ENCODE results near the gene PKD1L1.
A peak's percentile ranks its signal among the peaks of the same experiment; 100 is the strongest.
"Not testable (repeated sequence)": the region's sequence is repeated elsewhere in the genome, so short reads cannot be mapped to it uniquely, and the experiment has no call there.

The PKD1L1 gene

DNA sequence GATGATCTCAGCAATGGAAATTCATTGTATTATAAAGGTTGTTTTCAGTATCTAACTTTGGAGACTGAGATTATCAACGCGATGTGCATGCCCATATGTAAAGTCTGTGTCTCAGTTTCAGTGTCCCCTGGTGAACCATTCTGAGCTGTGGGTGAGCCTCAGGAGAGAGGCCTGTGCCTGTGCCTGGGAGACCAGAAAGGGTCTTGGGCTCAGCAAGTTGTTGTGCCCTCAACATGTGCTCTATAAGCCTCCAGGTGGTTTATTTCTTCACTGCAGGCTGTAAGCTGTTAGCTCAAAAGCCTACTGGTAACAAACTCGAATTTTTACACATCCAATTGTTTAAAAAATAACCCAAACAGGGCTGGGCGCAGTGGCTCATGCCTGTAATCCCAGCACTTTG, 151.9 kb downstream of the PKD1L1 start:
- no peak for DNase-seq (ENCODE audit: low read depth, low spot score)

DNA sequence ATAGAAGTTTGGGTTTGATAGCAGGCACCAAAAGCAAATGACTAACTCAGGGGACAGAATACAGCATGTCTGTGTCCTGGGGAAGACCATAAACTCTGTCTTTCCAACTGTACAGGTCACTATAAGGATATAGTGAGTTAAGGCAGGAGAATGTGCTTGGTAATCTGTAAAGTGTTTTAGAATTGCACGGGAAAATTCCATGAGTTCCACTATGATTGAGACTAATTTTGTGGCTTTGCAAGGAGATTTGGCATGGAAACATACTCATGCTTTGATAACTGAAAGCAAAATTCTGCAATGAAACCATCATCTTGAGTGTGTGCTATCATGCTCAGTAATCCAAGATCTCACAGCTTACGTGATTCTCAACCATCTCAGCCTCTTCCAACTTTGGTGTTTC, 152.6 kb downstream of the PKD1L1 start:
- no peak for DNase-seq (ENCODE audit: low read depth, low spot score)

DNA sequence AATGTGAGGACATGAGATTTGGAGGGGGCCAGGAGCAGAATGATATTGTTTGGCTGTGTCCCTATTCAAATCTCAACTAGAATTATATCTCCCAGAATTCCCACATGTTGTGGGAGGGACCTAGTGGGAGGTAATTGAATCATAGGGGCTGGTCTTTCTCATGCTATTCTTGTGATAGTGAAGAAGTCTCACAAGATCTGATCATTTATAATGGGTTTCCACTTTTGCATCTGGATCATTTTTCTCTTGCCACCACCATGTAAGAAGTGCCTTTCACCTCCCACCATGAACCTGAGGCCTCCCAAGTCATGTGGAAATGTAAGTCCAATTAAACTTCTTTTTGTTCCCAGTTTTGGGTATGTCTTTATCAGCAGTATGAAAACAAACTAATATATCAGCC, 153.1 kb downstream of the PKD1L1 start:
- not testable (repeated sequence) for DNase-seq (ENCODE audit: low read depth, low spot score)

DNA sequence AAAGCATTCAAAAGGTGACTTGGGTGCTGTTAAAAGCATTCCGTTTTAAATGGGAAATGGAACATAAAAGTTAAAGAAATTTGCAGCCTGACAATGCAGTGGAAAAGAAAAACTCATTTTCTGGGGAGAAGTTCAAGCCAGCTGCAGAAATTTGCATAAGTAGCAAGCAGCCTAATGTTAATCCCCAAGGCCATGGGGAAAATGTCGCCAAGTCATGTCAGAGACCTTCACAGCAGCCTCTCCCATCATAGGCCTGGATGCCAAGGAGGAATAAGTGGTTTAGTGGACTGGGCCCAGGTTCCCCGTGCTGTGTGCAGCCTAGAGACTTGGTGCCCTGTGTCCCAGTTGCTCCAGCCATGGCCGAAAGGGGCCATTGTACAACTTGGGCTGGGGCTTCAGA, 154.2 kb downstream of the PKD1L1 start:
- DNase-seq (ENCODE audit: low read depth, low spot score): no peak

DNA sequence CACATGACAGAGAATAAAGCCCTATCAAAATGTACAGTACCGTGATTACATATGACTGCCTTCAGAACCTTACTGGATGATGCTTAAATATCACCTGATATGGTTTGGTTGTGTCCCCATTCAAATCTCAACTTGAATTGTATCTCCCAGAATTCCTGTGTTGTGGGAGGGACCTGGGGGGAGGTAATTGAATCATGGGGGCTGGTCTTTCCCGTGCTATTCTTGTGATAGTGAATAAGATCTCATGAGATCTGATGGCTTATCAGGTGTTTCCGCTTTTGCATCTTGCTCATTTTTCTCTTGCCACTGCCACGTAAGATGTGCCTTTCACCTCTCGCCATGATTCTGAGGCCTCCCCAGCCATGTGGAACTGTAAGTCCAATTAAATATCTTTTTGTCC, 155.1 kb downstream of the PKD1L1 start:
- not testable (repeated sequence) for DNase-seq (ENCODE audit: low read depth, low spot score)

DNA sequence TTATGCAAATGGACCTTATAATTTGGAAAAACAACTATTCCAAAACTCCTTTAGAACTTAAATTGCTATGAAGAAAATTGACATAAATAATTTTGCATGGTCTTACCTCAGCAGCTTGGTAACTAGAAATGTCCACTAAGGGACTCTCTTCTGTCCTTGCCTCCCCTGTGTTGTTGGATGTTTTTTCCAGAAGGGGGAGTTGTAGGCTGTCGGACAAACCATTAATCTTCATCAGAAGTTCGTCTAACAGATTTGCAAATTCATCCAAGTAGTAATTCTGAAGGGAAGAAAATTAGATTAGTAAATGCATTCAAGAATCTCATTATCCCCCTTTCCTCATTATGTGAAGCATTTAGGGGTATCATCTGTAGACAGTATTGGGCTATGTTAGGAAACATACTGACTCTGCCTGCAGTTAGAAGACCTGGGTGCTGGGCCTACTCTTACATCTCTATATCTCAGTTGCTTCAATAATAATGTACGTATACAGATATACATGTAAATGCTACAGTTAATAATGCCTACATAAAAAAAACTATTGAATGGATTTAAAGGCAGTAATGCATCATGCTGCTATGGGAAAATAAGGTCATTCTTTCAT, 155.6 kb downstream of the PKD1L1 start:
- no peak for DNase-seq (ENCODE audit: low read depth, low spot score)

DNA sequence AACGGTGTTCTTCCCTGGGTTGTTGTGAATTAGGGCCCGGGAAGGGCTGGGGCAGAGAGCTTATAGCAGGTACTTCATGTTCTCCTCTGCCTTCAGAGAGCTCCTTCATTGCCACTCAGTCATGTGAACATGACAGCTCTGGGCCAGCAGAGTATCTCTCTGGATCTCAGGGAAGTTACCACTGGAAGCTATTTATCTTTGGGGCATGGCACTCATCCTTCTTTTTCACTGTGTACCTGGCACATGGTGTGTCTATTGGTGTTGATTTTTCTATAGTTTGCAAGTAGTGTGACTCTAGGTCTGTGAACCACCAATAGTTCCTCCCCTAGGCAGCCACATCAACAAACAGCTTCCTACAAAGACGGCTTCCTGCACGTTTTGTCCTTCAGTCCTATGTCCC, 156.6 kb downstream of the PKD1L1 start:
- no peak for DNase-seq (ENCODE audit: low read depth, low spot score)

DNA sequence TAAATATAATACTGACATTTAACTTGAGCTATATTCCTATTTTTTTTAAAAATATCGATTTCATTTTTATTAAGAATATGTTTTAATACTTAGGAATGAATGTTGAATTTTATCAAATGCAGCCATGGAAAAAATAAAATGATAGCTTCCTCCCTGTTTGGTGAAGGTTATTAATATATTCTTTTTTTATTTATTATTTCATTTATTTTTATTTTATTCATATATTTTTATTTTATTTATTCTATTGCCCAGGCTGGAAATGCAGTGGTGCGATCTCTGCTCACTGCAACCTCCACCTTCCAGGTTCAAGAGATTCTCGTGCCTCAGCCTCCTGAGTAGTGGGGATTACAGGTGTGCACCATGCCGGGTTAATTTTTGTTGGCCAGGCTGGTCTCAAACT, 160.2 kb downstream of the PKD1L1 start:
- no peak for DNase-seq (ENCODE audit: low read depth, low spot score)

DNA sequence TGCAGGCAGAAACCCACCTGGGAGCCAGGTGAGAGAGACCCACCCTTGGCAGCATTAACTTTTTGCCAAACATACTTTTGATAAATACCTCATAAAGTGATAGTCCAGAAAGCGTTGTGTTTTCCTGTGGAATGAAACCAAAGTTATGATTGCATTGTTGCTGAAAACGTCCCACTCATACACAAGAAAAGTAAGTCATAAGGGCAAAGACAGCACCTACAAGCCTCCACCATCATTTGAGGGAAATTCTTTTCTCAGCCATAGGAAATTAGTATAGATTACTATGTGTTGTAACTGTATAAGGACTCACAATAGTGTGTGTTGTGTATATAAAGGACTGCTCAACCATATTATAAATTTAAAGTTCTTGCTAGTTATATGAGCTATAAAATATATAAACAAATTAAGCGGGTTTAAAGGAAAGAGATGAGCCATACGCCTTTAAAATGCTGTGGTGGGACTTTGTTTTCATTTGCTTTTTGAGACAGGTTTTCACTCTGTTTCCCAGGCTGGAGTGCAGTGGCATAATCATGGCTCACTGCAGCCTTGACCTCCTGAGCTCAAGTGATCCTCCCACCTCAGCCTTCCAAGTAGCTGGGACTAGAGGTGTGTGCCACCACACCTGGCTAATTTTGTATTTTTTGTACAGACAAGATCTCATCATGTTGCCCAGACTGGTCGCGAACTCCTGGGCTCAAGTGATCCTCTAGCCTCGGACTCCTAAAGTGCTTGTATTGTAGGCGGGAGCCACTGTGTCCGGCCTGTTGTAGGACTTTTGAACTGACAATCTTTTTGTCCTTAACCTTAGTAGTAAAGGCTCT, 160.8 kb downstream of the PKD1L1 start:
- no peak for DNase-seq (ENCODE audit: low read depth, low spot score)

DNA sequence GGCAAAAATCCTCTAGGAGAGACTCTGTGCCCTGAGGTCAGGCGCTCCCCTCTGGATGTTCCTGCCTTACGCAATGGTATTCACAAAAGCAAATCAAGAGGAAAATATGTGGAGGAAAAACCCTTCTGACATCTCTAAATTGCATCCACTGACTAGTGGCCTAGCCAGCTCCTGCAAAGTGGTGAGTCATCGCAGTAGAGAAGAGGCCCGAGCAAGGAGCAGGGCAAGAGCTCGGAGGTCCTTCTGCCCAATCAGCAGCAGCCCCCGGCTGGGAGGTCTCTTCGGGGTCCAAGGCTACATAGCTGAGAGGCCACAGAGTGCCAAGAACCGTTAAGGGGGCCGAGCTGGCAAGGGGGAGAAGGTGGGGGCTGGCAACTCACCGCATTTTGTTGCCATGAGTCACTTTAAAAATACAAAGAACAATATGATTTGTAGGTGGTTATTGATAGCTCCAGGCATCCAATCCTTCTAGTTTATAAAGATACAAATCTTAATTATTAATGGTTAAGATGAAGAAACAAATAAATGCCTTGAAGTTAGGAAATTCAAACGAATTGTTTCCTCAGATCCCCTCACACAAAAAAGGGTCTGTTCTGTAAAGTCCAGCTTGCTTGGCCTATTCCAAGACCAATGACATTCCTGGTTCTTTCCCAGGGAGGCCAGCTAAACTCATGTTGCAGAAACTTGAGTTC, 161.6 kb downstream of the PKD1L1 start:
- peak; percentile 85 for DNase-seq (ENCODE audit: low read depth, low spot score)

DNA sequence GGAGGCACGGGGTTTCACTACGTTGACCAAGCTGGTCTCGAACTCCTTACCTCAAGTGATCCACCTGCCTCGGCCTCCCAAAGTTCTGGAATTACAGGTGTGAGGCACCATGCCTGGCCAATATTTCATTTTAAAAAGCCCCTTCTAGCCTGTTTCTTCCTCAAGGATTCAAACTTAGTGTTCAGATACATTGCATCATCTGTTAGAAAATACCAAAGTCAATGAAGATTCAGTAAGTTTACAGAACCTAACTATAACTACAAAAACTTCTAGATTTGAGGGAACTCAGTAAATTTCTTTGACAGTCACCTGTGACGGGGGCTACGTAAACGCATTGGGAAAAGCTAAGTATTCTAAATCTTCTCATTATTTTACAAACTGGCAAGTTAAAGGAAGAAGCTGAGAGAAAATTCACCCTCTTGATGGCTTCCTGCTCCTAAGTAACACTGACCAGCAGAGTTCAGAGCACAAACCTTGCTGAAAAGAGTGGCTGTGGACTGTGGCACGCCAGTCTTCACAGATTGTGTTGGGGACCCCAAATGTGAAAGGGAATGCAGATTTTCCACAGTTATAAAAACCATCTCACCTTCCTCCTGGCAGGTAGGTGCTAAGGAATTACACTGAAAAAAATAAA, 162.2 kb downstream of the PKD1L1 start:
- DNase-seq (ENCODE audit: low read depth, low spot score): no peak

DNA sequence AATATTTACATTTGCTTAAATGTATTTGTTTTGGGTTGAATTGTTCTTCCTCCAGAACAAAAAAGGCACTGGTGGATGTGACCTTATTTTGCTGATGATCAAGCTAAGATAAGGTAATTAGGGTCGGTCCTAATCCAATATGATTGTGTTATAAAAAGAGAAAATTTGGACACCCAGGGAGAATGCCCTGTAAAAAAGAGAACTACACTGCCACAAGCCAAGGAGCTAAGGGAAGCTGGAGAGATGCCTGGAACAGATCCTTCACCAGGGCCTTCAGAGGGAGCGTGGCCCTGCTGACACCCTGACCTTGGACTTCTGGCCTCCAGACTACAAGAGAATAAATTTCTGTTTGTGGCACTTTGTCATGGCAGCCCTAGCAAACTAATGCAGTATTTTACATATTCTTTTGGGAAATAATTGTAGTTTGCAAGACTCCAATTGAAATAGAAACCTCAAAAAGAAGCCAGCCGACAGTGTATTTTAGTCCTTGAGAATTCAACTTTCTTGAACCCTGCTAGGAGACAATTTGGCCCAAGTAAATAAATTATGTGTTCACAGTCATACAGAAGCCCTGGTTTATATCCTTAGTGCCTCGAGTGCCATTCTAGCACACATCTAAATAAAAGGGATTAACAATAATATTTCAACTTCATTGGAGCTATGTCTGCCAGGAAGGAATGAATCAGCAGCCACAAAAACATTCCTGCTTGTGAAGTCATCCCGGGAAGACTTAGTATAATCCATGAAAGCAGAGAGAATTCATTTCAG, 164.6 kb downstream of the PKD1L1 start:
- peak; percentile 57 for DNase-seq (ENCODE audit: low read depth, low spot score)

DNA sequence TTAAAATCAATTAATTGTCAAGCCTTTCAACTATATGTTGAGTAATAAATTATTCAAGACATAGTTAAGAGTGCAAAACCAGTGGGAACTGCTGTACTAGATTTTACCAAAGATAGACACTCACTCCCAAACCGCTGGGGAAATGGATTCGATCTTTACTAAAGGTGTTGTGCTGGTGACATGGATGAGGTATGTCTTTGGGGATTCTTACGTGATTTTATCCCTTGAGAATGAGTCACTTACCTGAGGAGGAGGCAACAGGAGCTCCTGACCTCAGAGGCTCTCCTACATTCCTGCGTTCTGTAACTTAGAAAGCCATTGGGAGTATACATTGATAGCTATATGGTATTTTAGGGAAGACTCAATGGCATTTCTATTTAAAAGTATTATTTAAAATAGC, 165.5 kb downstream of the PKD1L1 start:
- no peak for DNase-seq (ENCODE audit: low read depth, low spot score)

DNA sequence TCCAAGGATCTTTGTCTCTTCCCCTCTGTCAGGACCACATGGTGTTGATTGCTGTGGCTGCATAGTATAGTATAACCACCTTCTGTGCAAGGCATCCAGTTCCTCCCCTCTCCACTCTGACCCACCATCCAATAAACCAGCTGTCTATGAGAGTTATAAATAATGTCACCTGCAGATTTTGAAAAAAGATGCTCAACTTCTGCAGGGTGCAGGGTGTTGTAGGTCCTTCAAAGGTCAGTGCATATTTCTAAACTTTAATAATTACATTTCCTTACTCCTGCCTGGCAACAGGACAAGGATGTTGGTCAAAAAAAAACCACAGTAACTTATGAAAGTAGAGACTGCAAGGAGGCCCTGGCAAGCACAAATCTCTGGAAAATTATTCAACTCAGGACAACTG, 166.2 kb downstream of the PKD1L1 start:
- no peak for DNase-seq (ENCODE audit: low read depth, low spot score)

DNA sequence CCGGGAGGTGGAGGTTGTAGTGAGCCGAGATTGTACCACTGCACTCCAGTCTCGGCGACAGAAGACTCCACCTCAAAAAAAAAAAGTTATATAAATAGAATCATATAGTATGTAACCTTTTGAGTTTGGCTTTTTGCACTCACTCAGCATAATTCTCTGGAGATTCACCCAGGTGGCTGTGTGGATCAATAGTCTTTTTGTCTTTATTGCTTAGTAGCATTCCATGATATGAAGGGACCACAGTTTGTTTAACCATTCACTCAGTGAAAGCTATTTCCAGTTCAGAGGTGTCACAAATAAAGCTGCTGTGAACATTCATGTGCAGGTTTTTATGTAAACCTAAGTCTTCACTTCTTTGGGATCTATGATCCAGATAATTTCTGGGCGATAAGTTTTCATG, 167.7 kb downstream of the PKD1L1 start:
- no peak for DNase-seq (ENCODE audit: low read depth, low spot score)

DNA sequence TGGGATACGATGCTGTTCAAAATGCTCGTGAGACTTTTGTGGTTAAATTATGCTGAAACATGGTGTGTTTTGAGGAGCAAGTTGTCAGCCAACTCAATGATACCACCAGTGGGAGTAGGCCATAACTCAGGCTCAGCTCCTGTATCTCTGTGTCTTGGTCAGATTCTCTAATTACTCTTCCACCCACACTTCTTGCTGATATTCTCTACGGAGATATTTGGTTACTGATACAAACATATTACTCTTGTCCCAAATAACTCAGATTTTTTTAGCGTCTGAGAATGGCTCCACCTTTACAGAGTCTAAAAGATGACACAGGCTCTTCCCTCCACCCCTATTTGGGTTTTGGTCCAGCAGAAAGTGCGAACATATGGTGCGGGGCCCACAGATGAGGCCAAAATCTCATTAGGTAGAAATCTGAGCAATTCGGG, 168.9 kb downstream of the PKD1L1 start:
- DNase-seq (ENCODE audit: low read depth, low spot score): no peak

DNA sequence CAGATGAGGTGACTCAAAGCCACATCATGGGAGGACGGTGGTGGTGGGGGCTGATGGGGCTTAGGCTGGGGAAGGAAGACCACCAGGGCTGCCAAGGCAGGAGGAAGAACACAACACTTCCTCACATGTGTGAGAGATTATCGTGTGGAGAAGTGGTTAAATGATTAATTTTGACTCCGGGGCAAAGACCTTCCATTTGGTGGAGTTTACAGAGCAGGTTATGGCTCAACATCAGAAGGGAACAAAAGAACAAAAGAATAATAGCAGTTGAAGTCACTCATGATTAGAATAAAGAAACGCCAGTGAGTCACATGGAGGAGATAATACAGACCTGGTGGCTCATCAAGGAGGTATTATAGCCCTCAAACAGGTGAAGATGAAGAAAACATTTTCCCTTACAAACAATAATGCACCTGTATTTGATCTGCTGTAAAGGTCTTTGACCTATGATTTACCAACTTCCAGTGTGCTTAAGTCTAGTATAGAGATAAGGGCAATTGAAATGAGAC, 170.1 kb downstream of the PKD1L1 start:
- no peak for DNase-seq (ENCODE audit: low read depth, low spot score)

DNA sequence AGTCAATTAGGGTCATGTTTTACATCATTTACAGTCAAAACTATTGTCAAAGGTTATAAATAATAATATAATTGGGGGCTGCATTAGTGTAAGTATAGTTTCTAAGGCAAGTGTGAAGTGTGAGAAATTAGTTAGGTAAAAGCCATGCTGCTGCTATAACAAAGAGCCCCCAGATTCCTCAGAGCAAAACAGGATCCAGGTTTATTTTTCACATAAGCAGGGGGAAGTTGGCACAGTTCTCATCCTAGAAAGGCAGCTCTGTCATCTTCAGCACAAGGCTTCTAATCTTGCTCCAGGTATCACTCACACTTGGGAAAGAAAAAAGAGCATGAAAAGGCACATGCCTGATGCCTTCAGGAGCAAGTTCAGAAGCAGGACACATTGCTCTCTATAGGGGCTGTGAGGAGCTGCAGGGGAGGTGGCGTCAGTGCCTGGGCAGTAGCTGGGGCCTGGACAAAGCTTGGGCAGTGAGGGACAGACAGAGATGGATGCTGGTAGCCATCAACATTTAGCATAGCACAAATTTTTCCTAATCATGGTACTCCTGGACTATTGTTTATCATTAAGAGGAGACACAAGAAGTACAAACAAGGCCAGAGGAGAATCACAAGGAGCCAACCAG, 170.6 kb downstream of the PKD1L1 start:
- DNase-seq (ENCODE audit: low read depth, low spot score): no peak

DNA sequence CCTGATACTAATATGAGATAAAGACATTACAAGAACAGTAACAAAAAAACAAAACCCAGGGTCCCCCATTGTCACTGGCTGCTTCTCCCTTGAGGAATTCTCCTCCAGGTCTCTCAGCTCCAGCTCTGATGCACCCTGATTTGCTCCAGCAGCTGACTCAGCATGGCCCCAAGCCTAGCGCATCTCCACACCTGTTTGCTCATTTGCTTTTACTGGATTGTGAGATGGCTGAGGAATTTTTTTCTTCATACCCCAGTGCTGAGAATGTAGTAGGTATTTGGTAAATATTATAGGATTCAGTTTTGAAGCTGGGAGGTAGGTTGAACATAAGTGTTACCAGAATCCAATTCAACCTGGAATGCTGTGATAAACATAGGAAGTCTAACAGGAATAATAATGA, 171.9 kb downstream of the PKD1L1 start:
- DNase-seq (ENCODE audit: low read depth, low spot score): no peak

DNA sequence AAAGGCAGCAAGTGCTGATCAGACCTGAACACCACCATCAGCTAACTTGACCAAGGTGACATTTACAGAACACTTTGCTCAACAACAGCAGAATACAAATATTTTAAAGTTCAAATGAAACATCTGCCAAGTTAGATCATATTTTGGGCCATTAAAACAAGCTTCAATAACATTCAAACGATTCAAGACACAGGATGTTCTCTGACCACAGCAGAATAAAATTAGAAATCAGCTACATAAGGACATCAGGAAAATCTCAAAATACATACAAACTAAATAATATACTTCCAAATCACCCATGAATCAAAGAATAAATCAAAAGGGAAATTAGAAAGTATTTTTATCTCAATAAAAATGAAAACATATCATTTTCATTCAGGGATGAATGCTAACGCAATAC, 173.0 kb downstream of the PKD1L1 start:
- DNase-seq (ENCODE audit: low read depth, low spot score): no peak

DNA sequence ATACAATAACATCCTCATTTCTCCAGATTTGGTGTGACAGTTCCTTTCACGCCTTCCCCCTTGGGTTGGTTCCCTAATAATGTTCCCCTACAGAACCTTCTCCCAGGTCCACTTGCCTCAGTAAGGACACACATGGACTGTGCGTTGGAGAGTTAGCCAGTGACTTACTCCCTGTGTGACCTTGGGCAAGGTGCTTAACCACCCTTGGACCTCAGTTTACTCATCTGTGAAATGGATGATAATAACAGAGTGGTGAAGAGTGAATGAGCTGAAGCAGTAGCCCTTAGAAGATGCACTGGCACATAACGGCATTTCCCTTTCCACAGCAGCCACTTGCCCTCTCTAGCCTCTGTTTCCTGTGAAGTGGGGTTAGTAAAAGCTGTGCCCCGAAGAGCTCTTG, 175.8 kb downstream of the PKD1L1 start:
- DNase-seq (ENCODE audit: low read depth, low spot score): no peak

Measured in brain pericyte (primary cell).